ENCODE measurements around the gene PDZD8.

Gene PDZD8, protein sequence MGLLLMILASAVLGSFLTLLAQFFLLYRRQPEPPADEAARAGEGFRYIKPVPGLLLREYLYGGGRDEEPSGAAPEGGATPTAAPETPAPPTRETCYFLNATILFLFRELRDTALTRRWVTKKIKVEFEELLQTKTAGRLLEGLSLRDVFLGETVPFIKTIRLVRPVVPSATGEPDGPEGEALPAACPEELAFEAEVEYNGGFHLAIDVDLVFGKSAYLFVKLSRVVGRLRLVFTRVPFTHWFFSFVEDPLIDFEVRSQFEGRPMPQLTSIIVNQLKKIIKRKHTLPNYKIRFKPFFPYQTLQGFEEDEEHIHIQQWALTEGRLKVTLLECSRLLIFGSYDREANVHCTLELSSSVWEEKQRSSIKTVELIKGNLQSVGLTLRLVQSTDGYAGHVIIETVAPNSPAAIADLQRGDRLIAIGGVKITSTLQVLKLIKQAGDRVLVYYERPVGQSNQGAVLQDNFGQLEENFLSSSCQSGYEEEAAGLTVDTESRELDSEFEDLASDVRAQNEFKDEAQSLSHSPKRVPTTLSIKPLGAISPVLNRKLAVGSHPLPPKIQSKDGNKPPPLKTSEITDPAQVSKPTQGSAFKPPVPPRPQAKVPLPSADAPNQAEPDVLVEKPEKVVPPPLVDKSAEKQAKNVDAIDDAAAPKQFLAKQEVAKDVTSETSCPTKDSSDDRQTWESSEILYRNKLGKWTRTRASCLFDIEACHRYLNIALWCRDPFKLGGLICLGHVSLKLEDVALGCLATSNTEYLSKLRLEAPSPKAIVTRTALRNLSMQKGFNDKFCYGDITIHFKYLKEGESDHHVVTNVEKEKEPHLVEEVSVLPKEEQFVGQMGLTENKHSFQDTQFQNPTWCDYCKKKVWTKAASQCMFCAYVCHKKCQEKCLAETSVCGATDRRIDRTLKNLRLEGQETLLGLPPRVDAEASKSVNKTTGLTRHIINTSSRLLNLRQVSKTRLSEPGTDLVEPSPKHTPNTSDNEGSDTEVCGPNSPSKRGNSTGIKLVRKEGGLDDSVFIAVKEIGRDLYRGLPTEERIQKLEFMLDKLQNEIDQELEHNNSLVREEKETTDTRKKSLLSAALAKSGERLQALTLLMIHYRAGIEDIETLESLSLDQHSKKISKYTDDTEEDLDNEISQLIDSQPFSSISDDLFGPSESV

DNA sequence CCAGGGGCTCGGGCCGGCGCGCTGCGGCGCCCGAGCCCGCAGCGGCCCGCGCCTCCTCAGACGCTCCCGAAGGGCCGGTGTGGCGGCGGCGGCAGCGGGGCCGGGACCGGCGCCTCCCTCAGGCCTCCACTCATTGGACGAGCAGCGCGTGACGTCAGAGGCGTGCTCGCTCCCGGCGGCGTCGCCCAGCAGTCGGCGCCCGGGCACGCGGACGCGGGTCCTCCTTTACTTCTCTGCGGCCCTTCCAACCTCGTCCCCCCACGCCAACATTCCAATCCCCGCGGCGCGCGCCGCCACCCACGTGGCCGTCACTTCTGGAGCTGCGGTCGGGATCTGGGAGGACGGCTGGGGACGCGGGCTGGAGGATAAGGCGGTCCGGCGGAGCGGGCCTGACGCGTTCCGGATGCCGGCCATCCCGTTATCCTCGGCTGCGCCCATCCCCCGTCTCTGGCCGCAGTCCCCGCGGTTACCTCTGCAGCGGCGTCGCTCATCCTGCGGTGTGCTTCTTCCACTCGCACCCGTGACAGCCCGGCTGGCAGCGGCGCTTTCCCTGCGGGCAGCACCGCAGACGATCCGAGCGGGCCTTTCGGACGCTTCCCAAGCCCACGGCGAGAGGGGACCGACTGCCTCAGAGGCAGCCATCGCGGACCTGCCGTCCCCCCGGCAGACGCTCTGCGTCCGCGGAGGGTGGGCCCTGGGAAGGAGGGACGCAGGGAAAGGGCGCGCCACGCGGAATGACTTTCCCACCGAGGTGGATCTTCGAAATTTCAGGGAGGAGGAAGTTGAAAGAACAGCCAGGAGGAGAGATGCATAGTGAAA, at the start of gene PDZD8:
PDZD8 (minus strand) TSS at position 81 of the 819 bp plus-strand sequence. CDS start 213 bp downstream, outside the sequence.
- TF ChIP-seq, protein P1, sequence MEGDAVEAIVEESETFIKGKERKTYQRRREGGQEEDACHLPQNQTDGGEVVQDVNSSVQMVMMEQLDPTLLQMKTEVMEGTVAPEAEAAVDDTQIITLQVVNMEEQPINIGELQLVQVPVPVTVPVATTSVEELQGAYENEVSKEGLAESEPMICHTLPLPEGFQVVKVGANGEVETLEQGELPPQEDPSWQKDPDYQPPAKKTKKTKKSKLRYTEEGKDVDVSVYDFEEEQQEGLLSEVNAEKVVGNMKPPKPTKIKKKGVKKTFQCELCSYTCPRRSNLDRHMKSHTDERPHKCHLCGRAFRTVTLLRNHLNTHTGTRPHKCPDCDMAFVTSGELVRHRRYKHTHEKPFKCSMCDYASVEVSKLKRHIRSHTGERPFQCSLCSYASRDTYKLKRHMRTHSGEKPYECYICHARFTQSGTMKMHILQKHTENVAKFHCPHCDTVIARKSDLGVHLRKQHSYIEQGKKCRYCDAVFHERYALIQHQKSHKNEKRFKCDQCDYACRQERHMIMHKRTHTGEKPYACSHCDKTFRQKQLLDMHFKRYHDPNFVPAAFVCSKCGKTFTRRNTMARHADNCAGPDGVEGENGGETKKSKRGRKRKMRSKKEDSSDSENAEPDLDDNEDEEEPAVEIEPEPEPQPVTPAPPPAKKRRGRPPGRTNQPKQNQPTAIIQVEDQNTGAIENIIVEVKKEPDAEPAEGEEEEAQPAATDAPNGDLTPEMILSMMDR (IDR thresholded peaks at IDR 0.05; ENCODE audit: low read length) = no peak
- no peak for TF ChIP-seq EZH2 (IDR thresholded peaks at IDR 0.05; ENCODE audit: borderline replicate concordance, low read length)
- peaks cover 32% of the 10 kb centered on the region for H3K79me2 ChIP-seq (ENCODE audit: insufficient read depth, low read length)
- peak within 1 kb of the TSS; percentile 40; the same call in 1 of the 2 replicates for H2AFZ ChIP-seq (ENCODE audit: low read length)
- no peaks in the 10 kb centered on the region for H4K20me1 ChIP-seq (ENCODE audit: insufficient read depth, low read length)
- peak within 1 kb of the TSS; percentile 85 for H3K4me3 ChIP-seq (ENCODE audit: low read depth, low read length, poor library complexity, severe bottlenecking)
- peak within 1 kb of the TSS; percentile 82 for H3K9ac ChIP-seq (ENCODE audit: low read length)
- H3K9me2 ChIP-seq (ENCODE audit: low read depth, low read length) = no peaks in the 10 kb centered on the region
- peaks cover 39% of the 10 kb centered on the region for H3K4me1 ChIP-seq (ENCODE audit: insufficient read depth, low read length, severe bottlenecking)
- H3K36me3 ChIP-seq (ENCODE audit: insufficient read depth, low read length) = no peaks in the 10 kb centered on the region
- H3K4me2 ChIP-seq (ENCODE audit: low read length) = peak within 1 kb of the TSS; percentile 98
- no peaks in the 10 kb centered on the region for H3F3A ChIP-seq (ENCODE audit: insufficient read depth, low read length)
- no peaks in the 10 kb centered on the region for H3K9me3 ChIP-seq (ENCODE audit: low read length)
- H3K27ac ChIP-seq (ENCODE audit: low read depth, low read length, poor library complexity, severe bottlenecking) = no peak within 1 kb of the TSS
- H3K27me3 ChIP-seq (ENCODE audit: insufficient read depth, low read length) = no peaks in the 10 kb centered on the region

DNA sequence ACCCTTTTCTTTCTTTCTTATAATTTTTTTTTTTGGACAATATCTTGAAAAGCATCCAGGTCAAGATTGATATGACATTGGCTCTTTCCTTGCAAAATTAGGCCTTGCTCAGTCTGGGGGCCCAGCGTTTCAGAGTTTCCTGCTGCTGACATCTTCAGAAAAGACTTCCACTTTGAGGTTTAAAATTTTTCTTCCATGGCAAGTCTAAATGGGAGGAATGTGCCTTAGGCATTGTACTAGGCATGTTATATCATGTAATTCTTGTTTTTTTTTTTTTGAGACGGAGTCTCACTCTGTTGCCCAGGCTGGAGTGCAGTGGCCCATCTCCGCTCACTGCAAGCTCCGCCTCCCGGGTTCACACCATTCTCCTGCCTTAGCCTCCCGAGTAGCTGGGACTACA, 48.9 kb upstream of the PDZD8 start:
- Histone ChIP-seq H3K4me1 (ENCODE audit: insufficient read depth, low read length, severe bottlenecking) (no peaks in the 10 kb centered on the region), H3K36me3 (ENCODE audit: insufficient read depth, low read length) (no peaks in the 10 kb centered on the region), H3K9ac (ENCODE audit: low read length) (no peak overlapping the region), H3K4me3 (ENCODE audit: low read depth, low read length, poor library complexity, severe bottlenecking) (no peak overlapping the region), H3F3A (ENCODE audit: insufficient read depth, low read length) (no peaks in the 10 kb centered on the region), H2AFZ (ENCODE audit: low read length) (no peak overlapping the region), H3K27ac (ENCODE audit: low read depth, low read length, poor library complexity, severe bottlenecking) (no peak overlapping the region), H3K4me2 (ENCODE audit: low read length) (no peak overlapping the region), H3K79me2 (ENCODE audit: insufficient read depth, low read length) (no peaks in the 10 kb centered on the region), H4K20me1 (ENCODE audit: insufficient read depth, low read length) (no peaks in the 10 kb centered on the region), H3K27me3 (ENCODE audit: insufficient read depth, low read length) (no peaks in the 10 kb centered on the region), H3K9me2 (ENCODE audit: low read depth, low read length) (no peaks in the 10 kb centered on the region), H3K9me3 (ENCODE audit: low read length) (no peaks in the 10 kb centered on the region)
- TF ChIP-seq EZH2 (IDR thresholded peaks at IDR 0.05; ENCODE audit: borderline replicate concordance, low read length) = no peak
- TF ChIP-seq, protein P1 (IDR thresholded peaks at IDR 0.05; ENCODE audit: low read length) = no peak

DNA sequence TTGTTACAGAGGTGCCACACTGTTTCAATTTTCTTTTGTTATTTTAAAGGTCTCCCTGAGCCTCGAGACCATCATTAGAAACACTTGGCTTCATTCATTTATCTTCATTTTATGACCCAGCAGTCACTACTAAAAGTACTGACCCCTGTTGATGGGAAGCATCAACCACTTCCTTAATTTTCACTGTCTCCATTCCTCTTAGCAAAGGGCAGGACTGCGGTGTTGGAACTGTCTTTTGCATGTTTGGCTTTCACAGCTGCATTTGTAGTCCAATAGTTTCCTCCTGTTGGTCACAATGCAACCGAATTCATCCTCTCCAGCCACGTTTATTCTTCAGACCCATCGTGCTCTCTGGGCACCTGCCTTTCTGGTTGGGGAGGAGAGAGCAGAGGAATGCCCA, 46.7 kb upstream of the PDZD8 start:
- Histone ChIP-seq H3K9me3 (ENCODE audit: low read length) (no peaks in the 10 kb centered on the region), H4K20me1 (ENCODE audit: insufficient read depth, low read length) (no peaks in the 10 kb centered on the region), H3F3A (ENCODE audit: insufficient read depth, low read length) (no peaks in the 10 kb centered on the region), H3K36me3 (ENCODE audit: insufficient read depth, low read length) (no peaks in the 10 kb centered on the region), H3K4me3 (ENCODE audit: low read depth, low read length, poor library complexity, severe bottlenecking) (no peak overlapping the region), H3K4me1 (ENCODE audit: insufficient read depth, low read length, severe bottlenecking) (no peaks in the 10 kb centered on the region), H3K27me3 (ENCODE audit: insufficient read depth, low read length) (no peaks in the 10 kb centered on the region), H3K9ac (ENCODE audit: low read length) (no peak overlapping the region), H3K4me2 (ENCODE audit: low read length) (no peak overlapping the region), H3K27ac (ENCODE audit: low read depth, low read length, poor library complexity, severe bottlenecking) (no peak overlapping the region), H3K79me2 (ENCODE audit: insufficient read depth, low read length) (no peaks in the 10 kb centered on the region), H2AFZ (ENCODE audit: low read length) (no peak overlapping the region), H3K9me2 (ENCODE audit: low read depth, low read length) (no peaks in the 10 kb centered on the region)
- TF ChIP-seq, protein P1 (IDR thresholded peaks at IDR 0.05; ENCODE audit: low read length) = no peak
- no peak for TF ChIP-seq EZH2 (IDR thresholded peaks at IDR 0.05; ENCODE audit: borderline replicate concordance, low read length)

Data from OCI-LY1 (cell line).